GM23338 (cell line): ENCODE measurements around the gene NPTXR. TPM values are rescaled to one million over a fixed set of nuclear protein-coding genes. Genes with fewer than 3 reads are reported as not detected.

Source experiments
- ATAC-seq: fragments of 200-7000 bp; cut with Tn5 transposase; 3 replicates; pipeline ENCODE4 v1.9.1; 2020
- DNase-seq: peaks from one replicate; pipeline ENCODE4 v3.0.0-alpha.2; 2015; ENCODE audit warnings: low spot score
- H2AFZ ChIP-seq: fragments of 200-600 bp; sonication (generic); 2 replicates; pipeline ENCODE4 v1.8.0; 2016; ENCODE audit warnings: antibody characterized with exemption, mild to moderate bottlenecking, moderate library complexity
- H3F3A ChIP-seq: fragments of 200-600 bp; sonication (generic); replicated peaks from 2 replicates; pipeline ENCODE4 v1.8.0; 2017; ENCODE audit warnings: antibody characterized with exemption, mixed run types, low read depth
- H3K27ac ChIP-seq: fragments of 200-600 bp; sonication (generic); 2 replicates; pipeline ENCODE4 v1.6.1; 2016; ENCODE audit warnings: low read depth
- H3K27me3 ChIP-seq: fragments of 200-600 bp; sonication (generic); 2 replicates; pipeline ENCODE4 v1.8.0; 2016; ENCODE audit warnings: mild to moderate bottlenecking, mixed run types, moderate library complexity; ENCODE audit not compliant: insufficient read depth
- H3K36me3 ChIP-seq: fragments of 200-600 bp; sonication (generic); 2 replicates; pipeline ENCODE4 v1.8.0; 2016; ENCODE audit warnings: mild to moderate bottlenecking; ENCODE audit not compliant: insufficient read depth
- H3K4me1 ChIP-seq: fragments of 200-600 bp; sonication (generic); 2 replicates; pipeline ENCODE4 v1.8.0; 2016; ENCODE audit warnings: mild to moderate bottlenecking, moderate library complexity; ENCODE audit not compliant: insufficient read depth
- H3K4me2 ChIP-seq: fragments of 200-600 bp; sonication (generic); 2 replicates; pipeline ENCODE4 v1.7.1; 2017; ENCODE audit warnings: mixed run types
- H3K4me3 ChIP-seq: fragments of 200-600 bp; sonication (generic); 2 replicates; pipeline ENCODE4 v1.6.1; 2016; ENCODE audit warnings: mixed run types
- H3K79me2 ChIP-seq: fragments of 200-600 bp; sonication (generic); replicated peaks from 2 replicates; pipeline ENCODE4 v1.8.0; 2017; ENCODE audit warnings: mild to moderate bottlenecking; ENCODE audit not compliant: insufficient read depth
- H3K9me2 ChIP-seq: fragments of 200-600 bp; sonication (generic); 2 replicates; pipeline ENCODE4 v1.8.0; 2017; ENCODE audit not compliant: insufficient read depth
- H4K20me1 ChIP-seq: fragments of 200-600 bp; sonication (generic); replicated peaks from 2 replicates; pipeline ENCODE4 v1.8.0; 2017; ENCODE audit warnings: mild to moderate bottlenecking; ENCODE audit not compliant: insufficient read depth
- H3K27ac Mint-ChIP-seq: 2 replicates; pipeline ENCODE4 v1.8.0; 2020; ENCODE audit warnings: inconsistent platforms, mild to moderate bottlenecking, moderate library complexity, mixed read lengths
- H3K27me3 Mint-ChIP-seq: 3 replicates; pipeline ENCODE4 v1.8.0; 2022; ENCODE audit warnings: low read depth, mild to moderate bottlenecking, moderate library complexity, mixed read lengths, inconsistent platforms; ENCODE audit not compliant: insufficient read depth, poor library complexity
- H3K36me3 Mint-ChIP-seq: 3 replicates; pipeline ENCODE4 v1.8.0; 2021; ENCODE audit warnings: low read depth, mild to moderate bottlenecking, inconsistent platforms, moderate library complexity, mixed read lengths
- H3K4me1 Mint-ChIP-seq: 3 replicates; pipeline ENCODE4 v1.8.0; 2020; ENCODE audit warnings: mild to moderate bottlenecking, inconsistent platforms, mixed read lengths
- H3K4me3 Mint-ChIP-seq: 3 replicates; pipeline ENCODE4 v1.8.0; 2021; ENCODE audit warnings: moderate library complexity, mild to moderate bottlenecking, inconsistent platforms, mixed read lengths
- H3K9me3 Mint-ChIP-seq: 3 replicates; pipeline ENCODE4 v1.8.0; 2020; ENCODE audit warnings: moderate library complexity, mild to moderate bottlenecking, inconsistent platforms, mixed read lengths
- CREB1 ChIP-seq: fragments of 250-450 bp; sonication (Bioruptor Pico); IDR thresholded peaks from 2 replicates; pipeline ENCODE4 v1.5.0; 2020; ENCODE audit warnings: low read depth, mild to moderate bottlenecking, moderate library complexity
- EZH2 ChIP-seq: fragments of 200-600 bp; sonication (generic); IDR thresholded peaks from one replicate; pipeline ENCODE4 v1.8.0; 2017; ENCODE audit warnings: antibody characterized with exemption, mild to moderate bottlenecking, low read depth; ENCODE audit not compliant: unreplicated experiment
- NANOG ChIP-seq: IDR thresholded peaks from 2 replicates; pipeline ENCODE4 v1.6.1; 2016; ENCODE audit warnings: antibody characterized with exemption, borderline replicate concordance
- POLR2AphosphoS5 ChIP-seq: IDR thresholded peaks from 2 replicates; pipeline ENCODE4 v1.6.1; 2016; ENCODE audit warnings: antibody characterized with exemption, low read depth
- ZNF114 ChIP-seq: fragments of 250-450 bp; sonication (Bioruptor Pico); IDR thresholded peaks from 2 replicates; pipeline ENCODE4 v1.5.0; 2020; ENCODE audit warnings: mild to moderate bottlenecking, moderate library complexity
- polyA plus RNA-seq: library from polyadenylated mRNA; unstranded; fragments of >200 nt; fragmentation: Nextera tagmentation; extraction: Ambion mirVana; gene quantifications from 2 replicates; pipeline ENCODE4 v1.2.1, GENCODE V29; 2016
- total RNA-seq: library from RNA; depleted of rRNA; stranded (reverse); fragments of >200 nt; shearing (Covaris generic); gene quantifications from 2 replicates; pipeline ENCODE4 v1.2.3, GENCODE V29; 2014
- TF ChIP-seq, protein P1 (sequence below), 2 experiments: fragments of 200-600 bp in 1 of 2; sonication (generic) in 1 of 2; conservative IDR thresholded peaks; 2 replicates each; pipeline versions ENCODE4 v1.5.1 to v1.6.1; 2016 to 2017; ENCODE audit warnings: antibody characterized with exemption in 2 of 2, low read depth in 2 of 2, mild to moderate bottlenecking in 2 of 2, moderate library complexity in 1 of 2
- TF ChIP-seq, protein P2 (sequence below): IDR thresholded peaks from 2 replicates; pipeline ENCODE4 v1.6.1; 2016; ENCODE audit warnings: antibody characterized with exemption
- TF ChIP-seq, protein P3 (sequence below): fragments of 250-450 bp; sonication (Bioruptor Pico); IDR thresholded peaks from 2 replicates; pipeline ENCODE4 v1.5.0; 2020; ENCODE audit warnings: mild to moderate bottlenecking, moderate library complexity

NPTXR gene
- total and polyA plus RNA-seq, 2 experiments from 2014 or later: 0.89 to 13.4 TPM

DNA sequence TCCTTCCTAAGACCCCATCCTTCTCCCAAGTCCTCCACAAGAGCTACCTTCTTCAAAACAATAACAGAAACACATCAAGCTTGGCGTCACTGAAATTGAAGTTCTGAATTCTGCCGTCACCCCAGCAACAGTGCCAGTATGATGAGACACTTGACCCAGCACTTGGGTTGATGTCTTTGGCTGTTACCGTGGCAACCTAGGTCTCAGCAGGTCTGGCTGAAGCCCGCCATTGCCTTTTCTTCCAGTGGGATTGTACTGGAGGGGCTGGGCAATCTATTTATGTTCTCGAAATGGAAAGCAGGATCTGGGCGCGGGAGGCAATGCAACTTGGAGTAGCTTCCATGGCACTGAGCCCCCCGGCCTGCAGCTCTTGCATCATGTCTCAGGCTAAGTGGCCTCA is 23.8 kb downstream of the NPTXR start:
- Mint-ChIP-seq H3K27me3 (peaks cover 15% of the 10 kb centered on the region), H3K4me3 (no peak overlapping the region), H3K36me3 (no peaks in the 10 kb centered on the region), H3K9me3 (no peaks in the 10 kb centered on the region), H3K4me1 (peaks cover 3% of the 10 kb centered on the region), H3K27ac (no peak overlapping the region)
- no peak for ATAC-seq
- Histone ChIP-seq H3K9me2 (no peaks in the 10 kb centered on the region), H2AFZ (no peak overlapping the region), H3K79me2 (no peaks in the 10 kb centered on the region), H3K4me3 (no peak overlapping the region), H3K36me3 (no peaks in the 10 kb centered on the region), H4K20me1 (no peaks in the 10 kb centered on the region; the same call in 1 of the 2 replicates), H3K4me2 (no peak overlapping the region), H3F3A (no peaks in the 10 kb centered on the region), H3K27me3 (no peaks in the 10 kb centered on the region), H3K27ac (no peak overlapping the region), H3K4me1 (no peaks in the 10 kb centered on the region)
- peak; percentile 31 for DNase-seq
- TF ChIP-seq CREB1 (no peak), POLR2AphosphoS5 (no peak), NANOG (no peak), ZNF114 (CRISPR knock-in tag) (no peak)
- TF ChIP-seq, protein P1, sequence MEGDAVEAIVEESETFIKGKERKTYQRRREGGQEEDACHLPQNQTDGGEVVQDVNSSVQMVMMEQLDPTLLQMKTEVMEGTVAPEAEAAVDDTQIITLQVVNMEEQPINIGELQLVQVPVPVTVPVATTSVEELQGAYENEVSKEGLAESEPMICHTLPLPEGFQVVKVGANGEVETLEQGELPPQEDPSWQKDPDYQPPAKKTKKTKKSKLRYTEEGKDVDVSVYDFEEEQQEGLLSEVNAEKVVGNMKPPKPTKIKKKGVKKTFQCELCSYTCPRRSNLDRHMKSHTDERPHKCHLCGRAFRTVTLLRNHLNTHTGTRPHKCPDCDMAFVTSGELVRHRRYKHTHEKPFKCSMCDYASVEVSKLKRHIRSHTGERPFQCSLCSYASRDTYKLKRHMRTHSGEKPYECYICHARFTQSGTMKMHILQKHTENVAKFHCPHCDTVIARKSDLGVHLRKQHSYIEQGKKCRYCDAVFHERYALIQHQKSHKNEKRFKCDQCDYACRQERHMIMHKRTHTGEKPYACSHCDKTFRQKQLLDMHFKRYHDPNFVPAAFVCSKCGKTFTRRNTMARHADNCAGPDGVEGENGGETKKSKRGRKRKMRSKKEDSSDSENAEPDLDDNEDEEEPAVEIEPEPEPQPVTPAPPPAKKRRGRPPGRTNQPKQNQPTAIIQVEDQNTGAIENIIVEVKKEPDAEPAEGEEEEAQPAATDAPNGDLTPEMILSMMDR (conservative IDR thresholded peaks at IDR 0.05; ENCODE audit: low read depth in 2 of 2): no peak
- TF ChIP-seq, protein P2, sequence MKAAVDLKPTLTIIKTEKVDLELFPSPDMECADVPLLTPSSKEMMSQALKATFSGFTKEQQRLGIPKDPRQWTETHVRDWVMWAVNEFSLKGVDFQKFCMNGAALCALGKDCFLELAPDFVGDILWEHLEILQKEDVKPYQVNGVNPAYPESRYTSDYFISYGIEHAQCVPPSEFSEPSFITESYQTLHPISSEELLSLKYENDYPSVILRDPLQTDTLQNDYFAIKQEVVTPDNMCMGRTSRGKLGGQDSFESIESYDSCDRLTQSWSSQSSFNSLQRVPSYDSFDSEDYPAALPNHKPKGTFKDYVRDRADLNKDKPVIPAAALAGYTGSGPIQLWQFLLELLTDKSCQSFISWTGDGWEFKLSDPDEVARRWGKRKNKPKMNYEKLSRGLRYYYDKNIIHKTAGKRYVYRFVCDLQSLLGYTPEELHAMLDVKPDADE: no peak

DNA sequence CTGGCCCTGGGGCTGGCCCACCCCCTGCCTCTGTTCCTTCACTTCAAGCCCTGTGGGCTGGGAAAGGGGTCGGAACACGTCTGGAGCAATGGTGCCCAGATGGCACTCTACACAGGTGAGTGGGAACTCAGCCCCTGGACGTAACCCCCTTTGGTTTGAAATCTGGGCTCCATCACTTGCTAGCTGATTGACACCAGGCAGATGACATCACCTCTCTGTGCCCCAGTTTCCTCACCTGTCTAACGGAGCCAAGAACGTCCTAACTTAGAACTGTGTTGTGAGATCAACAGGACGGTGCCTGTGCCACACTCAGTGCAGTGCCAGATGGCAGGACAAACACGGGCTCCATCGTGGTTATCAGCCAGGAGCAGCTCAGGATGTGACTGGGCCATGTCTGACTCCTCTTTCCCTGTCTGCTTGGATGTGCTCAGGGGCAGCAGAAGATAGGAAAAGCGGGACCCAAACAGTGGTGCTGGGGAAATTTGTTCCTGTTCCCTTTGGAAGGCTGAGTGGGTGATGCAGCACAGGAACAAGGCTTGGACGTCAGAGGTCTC is 24.4 kb downstream of the NPTXR start:
- ATAC-seq (no peak), DNase-seq (no peak)
- H3K4me1 ChIP-seq: no peaks in the 10 kb centered on the region
- no peaks in the 10 kb centered on the region for H3K79me2 ChIP-seq
- Mint-ChIP-seq H3K4me3 (no peak overlapping the region), H3K4me1 (peaks cover 4% of the 10 kb centered on the region), H3K27ac (no peak overlapping the region), H3K36me3 (no peaks in the 10 kb centered on the region), H3K27me3 (peaks cover 14% of the 10 kb centered on the region), H3K9me3 (no peaks in the 10 kb centered on the region)
- H3K27me3 ChIP-seq: no peaks in the 10 kb centered on the region
- H3K9me2 ChIP-seq: no peaks in the 10 kb centered on the region
- H2AFZ ChIP-seq: no peak overlapping the region
- no peaks in the 10 kb centered on the region for H3F3A ChIP-seq
- no peak overlapping the region for H3K4me2 ChIP-seq
- no peak overlapping the region for H3K27ac ChIP-seq
- H3K4me3 ChIP-seq: no peak overlapping the region
- H4K20me1 ChIP-seq: no peaks in the 10 kb centered on the region; the same call in 1 of the 2 replicates
- H3K36me3 ChIP-seq: no peaks in the 10 kb centered on the region
- TF ChIP-seq CREB1 (no peak), EZH2 (no peak), POLR2AphosphoS5 (no peak)
- TF ChIP-seq, protein P2: no peak
- TF ChIP-seq, protein P3, sequence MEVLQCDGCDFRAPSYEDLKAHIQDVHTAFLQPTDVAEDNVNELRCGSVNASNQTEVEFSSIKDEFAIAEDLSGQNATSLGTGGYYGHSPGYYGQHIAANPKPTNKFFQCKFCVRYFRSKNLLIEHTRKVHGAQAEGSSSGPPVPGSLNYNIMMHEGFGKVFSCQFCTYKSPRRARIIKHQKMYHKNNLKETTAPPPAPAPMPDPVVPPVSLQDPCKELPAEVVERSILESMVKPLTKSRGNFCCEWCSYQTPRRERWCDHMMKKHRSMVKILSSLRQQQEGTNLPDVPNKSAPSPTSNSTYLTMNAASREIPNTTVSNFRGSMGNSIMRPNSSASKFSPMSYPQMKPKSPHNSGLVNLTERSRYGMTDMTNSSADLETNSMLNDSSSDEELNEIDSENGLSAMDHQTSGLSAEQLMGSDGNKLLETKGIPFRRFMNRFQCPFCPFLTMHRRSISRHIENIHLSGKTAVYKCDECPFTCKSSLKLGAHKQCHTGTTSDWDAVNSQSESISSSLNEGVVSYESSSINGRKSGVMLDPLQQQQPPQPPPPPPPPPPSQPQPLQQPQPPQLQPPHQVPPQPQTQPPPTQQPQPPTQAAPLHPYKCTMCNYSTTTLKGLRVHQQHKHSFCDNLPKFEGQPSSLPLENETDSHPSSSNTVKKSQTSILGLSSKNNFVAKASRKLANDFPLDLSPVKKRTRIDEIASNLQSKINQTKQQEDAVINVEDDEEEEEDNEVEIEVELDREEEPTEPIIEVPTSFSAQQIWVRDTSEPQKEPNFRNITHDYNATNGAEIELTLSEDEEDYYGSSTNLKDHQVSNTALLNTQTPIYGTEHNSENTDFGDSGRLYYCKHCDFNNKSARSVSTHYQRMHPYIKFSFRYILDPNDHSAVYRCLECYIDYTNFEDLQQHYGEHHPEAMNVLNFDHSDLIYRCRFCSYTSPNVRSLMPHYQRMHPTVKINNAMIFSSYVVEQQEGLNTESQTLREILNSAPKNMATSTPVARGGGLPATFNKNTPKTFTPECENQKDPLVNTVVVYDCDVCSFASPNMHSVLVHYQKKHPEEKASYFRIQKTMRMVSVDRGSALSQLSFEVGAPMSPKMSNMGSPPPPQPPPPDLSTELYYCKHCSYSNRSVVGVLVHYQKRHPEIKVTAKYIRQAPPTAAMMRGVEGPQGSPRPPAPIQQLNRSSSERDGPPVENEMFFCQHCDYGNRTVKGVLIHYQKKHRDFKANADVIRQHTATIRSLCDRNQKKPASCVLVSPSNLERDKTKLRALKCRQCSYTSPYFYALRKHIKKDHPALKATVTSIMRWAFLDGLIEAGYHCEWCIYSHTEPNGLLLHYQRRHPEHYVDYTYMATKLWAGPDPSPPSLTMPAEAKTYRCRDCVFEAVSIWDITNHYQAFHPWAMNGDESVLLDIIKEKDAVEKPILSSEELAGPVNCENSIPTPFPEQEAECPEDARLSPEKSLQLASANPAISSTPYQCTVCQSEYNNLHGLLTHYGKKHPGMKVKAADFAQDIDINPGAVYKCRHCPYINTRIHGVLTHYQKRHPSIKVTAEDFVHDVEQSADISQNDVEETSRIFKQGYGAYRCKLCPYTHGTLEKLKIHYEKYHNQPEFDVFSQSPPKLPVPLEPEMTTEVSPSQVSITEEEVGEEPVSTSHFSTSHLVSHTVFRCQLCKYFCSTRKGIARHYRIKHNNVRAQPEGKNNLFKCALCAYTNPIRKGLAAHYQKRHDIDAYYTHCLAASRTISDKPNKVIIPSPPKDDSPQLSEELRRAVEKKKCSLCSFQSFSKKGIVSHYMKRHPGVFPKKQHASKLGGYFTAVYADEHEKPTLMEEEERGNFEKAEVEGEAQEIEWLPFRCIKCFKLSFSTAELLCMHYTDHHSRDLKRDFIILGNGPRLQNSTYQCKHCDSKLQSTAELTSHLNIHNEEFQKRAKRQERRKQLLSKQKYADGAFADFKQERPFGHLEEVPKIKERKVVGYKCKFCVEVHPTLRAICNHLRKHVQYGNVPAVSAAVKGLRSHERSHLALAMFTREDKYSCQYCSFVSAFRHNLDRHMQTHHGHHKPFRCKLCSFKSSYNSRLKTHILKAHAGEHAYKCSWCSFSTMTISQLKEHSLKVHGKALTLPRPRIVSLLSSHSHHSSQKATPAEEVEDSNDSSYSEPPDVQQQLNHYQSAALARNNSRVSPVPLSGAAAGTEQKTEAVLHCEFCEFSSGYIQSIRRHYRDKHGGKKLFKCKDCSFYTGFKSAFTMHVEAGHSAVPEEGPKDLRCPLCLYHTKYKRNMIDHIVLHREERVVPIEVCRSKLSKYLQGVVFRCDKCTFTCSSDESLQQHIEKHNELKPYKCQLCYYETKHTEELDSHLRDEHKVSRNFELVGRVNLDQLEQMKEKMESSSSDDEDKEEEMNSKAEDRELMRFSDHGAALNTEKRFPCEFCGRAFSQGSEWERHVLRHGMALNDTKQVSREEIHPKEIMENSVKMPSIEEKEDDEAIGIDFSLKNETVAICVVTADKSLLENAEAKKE (CRISPR knock-in tag): no peak
- TF ChIP-seq, protein P1 (conservative IDR thresholded peaks at IDR 0.05; ENCODE audit: low read depth in 2 of 2): no peak
